SK-N-SH (cell line): Measurements from ENCODE around the gene CD6. TPM values are rescaled to one million over a fixed set of nuclear protein-coding genes. Genes with fewer than 3 reads are reported as not detected.

ENCODE experiments used
- CTCF ChIA-PET: fragments of 300-600, 350-600 bp; formaldehyde crosslinking; extraction: SDS; loops from one replicate; lab custom pipeline; 2021; lab: Yijun Ruan, JAX
- POLR2A ChIA-PET: fragments of 350-600 bp; sonication (Branson Sonifier 250); formaldehyde crosslinking; extraction: SDS; loops from one replicate; lab custom pipeline; 2020; ENCODE audit warnings: antibody characterized with exemption, inconsistent platforms; lab: Yijun Ruan, JAX
- DNase-seq: peaks from one replicate; pipeline ENCODE4 v3.0.0; 2012
- H2AFZ ChIP-seq: fragments of 200-600 bp; sonication (generic); 2 replicates; pipeline ENCODE4 v1.8.1; 2016; ENCODE audit warnings: antibody characterized with exemption, mild to moderate bottlenecking, low read depth
- H3F3A ChIP-seq: fragments of 200-600 bp; sonication (generic); replicated peaks from 2 replicates; pipeline ENCODE3; 2016; ENCODE audit warnings: antibody characterized with exemption, mild to moderate bottlenecking; ENCODE audit not compliant: insufficient read depth
- H3K27ac ChIP-seq, 2 experiments: fragments of 200-500 bp in 1 of 2; fragments of 200-600 bp in 1 of 2; sonication (Bioruptor generic) in 1 of 2; sonication (generic), shearing (Covaris generic) in 1 of 2; 2 replicates each; pipeline versions ENCODE4 v1.5.1 to v1.6.1; 2014 to 2016; ENCODE audit warnings: low read depth in 2 of 2, inconsistent platforms in 1 of 2, low read length in 1 of 2, mild to moderate bottlenecking in 1 of 2, mixed read lengths in 1 of 2
- H3K27me3 ChIP-seq: fragments of 200-600 bp; sonication (generic), shearing (Covaris generic); 2 replicates; pipeline ENCODE4 v1.6.1; 2016; ENCODE audit warnings: mixed run types; ENCODE audit not compliant: insufficient read depth
- H3K36me3 ChIP-seq, 2 experiments: fragments of 200-500 bp in 1 of 2; fragments of 200-600 bp in 1 of 2; sonication (Bioruptor generic) in 1 of 2; sonication (generic) in 1 of 2; replicated peaks in 1 of 2; 2 replicates each; pipeline versions ENCODE3 to v1.5.1; 2014 to 2016; ENCODE audit warnings: low read length in 1 of 2, mild to moderate bottlenecking in 1 of 2; ENCODE audit not compliant: insufficient read depth in 2 of 2, control insufficient read depth in 1 of 2
- H3K4me1 ChIP-seq, 2 experiments: fragments of 200-500 bp in 1 of 2; fragments of 200-600 bp in 1 of 2; sonication (Bioruptor generic) in 1 of 2; sonication (generic), shearing (Covaris generic) in 1 of 2; 2 replicates each; pipeline versions ENCODE4 v1.5.1 to v1.6.1; 2014 to 2016; ENCODE audit warnings: low read depth in 1 of 2, low read length in 1 of 2, mixed run types in 1 of 2; ENCODE audit not compliant: insufficient read depth in 2 of 2, control insufficient read depth in 1 of 2
- H3K4me2 ChIP-seq: fragments of 200-600 bp; sonication (generic), shearing (Covaris generic); 2 replicates; pipeline ENCODE4 v1.6.1; 2017; ENCODE audit warnings: mixed run types
- H3K4me3 ChIP-seq, 2 experiments: fragments of 200-500 bp in 1 of 2; fragments of 200-600 bp in 1 of 2; sonication (Bioruptor generic) in 1 of 2; sonication (generic), shearing (Covaris generic) in 1 of 2; 2 replicates each; pipeline versions ENCODE4 v1.5.1 to v1.8.1; 2014 to 2016; ENCODE audit warnings: low read depth in 2 of 2, inconsistent platforms in 1 of 2, low read length in 1 of 2, mild to moderate bottlenecking in 1 of 2, mixed read lengths in 1 of 2, moderate library complexity in 1 of 2
- H3K79me2 ChIP-seq: fragments of 200-600 bp; sonication (generic); 2 replicates; pipeline ENCODE4 v1.8.1; 2017; ENCODE audit warnings: mild to moderate bottlenecking; ENCODE audit not compliant: insufficient read depth
- H3K9ac ChIP-seq: fragments of 200-600 bp; sonication (generic); 2 replicates; pipeline ENCODE4 v1.6.1; 2017; ENCODE audit warnings: mixed run types
- H3K9me2 ChIP-seq: fragments of 200-600 bp; sonication (generic); 2 replicates; pipeline ENCODE4 v1.6.1; 2017; ENCODE audit warnings: mixed run types
- H3K9me3 ChIP-seq: fragments of 200-600 bp; sonication (generic); 2 replicates; pipeline ENCODE4 v1.6.1; 2017; ENCODE audit warnings: mixed run types, mild to moderate bottlenecking, moderate library complexity
- H4K20me1 ChIP-seq: fragments of 200-600 bp; sonication (generic); 2 replicates; pipeline ENCODE4 v1.6.1; 2017; ENCODE audit warnings: mild to moderate bottlenecking, mixed run types; ENCODE audit not compliant: insufficient read depth
- CHD2 ChIP-seq: fragments of 150-350 bp; IDR thresholded peaks from 2 replicates; pipeline ENCODE4 v1.6.1; 2018; ENCODE audit warnings: low read length; ENCODE audit not compliant: partially characterized antibody
- EP300 ChIP-seq, 2 experiments: IDR thresholded peaks; 2 replicates each; pipeline versions ENCODE4 v1.4.0 to v1.6.1; 2012; ENCODE audit warnings: borderline replicate concordance in 1 of 2, low read depth in 1 of 2, low read length in 1 of 2
- EZH2phosphoT487 ChIP-seq: fragments of 200-600 bp; sonication (generic); IDR thresholded peaks from 2 replicates; pipeline ENCODE4 v1.6.1; 2017; ENCODE audit warnings: low read depth, mixed run types, mild to moderate bottlenecking, antibody characterized with exemption, moderate library complexity, borderline replicate concordance
- FOSL2 ChIP-seq: IDR thresholded peaks from 2 replicates; pipeline ENCODE4 v1.4.0; 2012; ENCODE audit warnings: low read depth, mild to moderate bottlenecking, moderate library complexity, borderline replicate concordance
- FOXJ3 ChIP-seq: sonication (generic); formaldehyde crosslinking; IDR thresholded peaks from 2 replicates; pipeline ENCODE4 v1.5.1; 2020; ENCODE audit warnings: mild to moderate bottlenecking, missing genetic modification reagents
- FOXM1 ChIP-seq: IDR thresholded peaks from 2 replicates; pipeline ENCODE4 v1.4.0; 2012; ENCODE audit warnings: low read depth, mild to moderate bottlenecking
- GABPA ChIP-seq: IDR thresholded peaks from 2 replicates; pipeline ENCODE4 v1.4.0; 2012; ENCODE audit warnings: low read depth, mild to moderate bottlenecking
- IRF3 ChIP-seq: fragments of 150-350 bp; IDR thresholded peaks from 2 replicates; pipeline ENCODE4 v1.6.1; 2016; ENCODE audit warnings: mild to moderate bottlenecking, low read depth, low read length
- JUND ChIP-seq: IDR thresholded peaks from 2 replicates; pipeline ENCODE4 v1.4.0; 2012
- MEF2A ChIP-seq: IDR thresholded peaks from 2 replicates; pipeline ENCODE4 v1.4.0; 2012; ENCODE audit warnings: low read depth, borderline replicate concordance
- MXI1 ChIP-seq: IDR thresholded peaks from 2 replicates; pipeline ENCODE4 v1.6.1; 2012; ENCODE audit warnings: mild to moderate bottlenecking, low read depth, low read length, improper control_type of control experiment
- PBX3 ChIP-seq: IDR thresholded peaks from 2 replicates; pipeline ENCODE4; 2012
- POLR2AphosphoS5 ChIP-seq: IDR thresholded peaks from 2 replicates; pipeline ENCODE4 v1.6.1; 2012; ENCODE audit warnings: low read depth, low read length
- RAD21 ChIP-seq: IDR thresholded peaks from 2 replicates; pipeline ENCODE4 v1.6.1; 2012; ENCODE audit warnings: mild to moderate bottlenecking, low read length
- RCOR1 ChIP-seq: fragments of 150-350 bp; IDR thresholded peaks from 2 replicates; pipeline ENCODE4 v1.6.1; 2017; ENCODE audit warnings: antibody characterized with exemption, low read length
- RXRA ChIP-seq: IDR thresholded peaks from 2 replicates; pipeline ENCODE4 v1.4.0; 2012; ENCODE audit warnings: low read depth, mild to moderate bottlenecking, borderline replicate concordance
- SIN3A ChIP-seq: IDR thresholded peaks from 2 replicates; pipeline ENCODE4 v1.6.1; 2012; ENCODE audit warnings: low read depth, mild to moderate bottlenecking, low read length, moderate library complexity, borderline replicate concordance
- SMC3 ChIP-seq: IDR thresholded peaks from 2 replicates; pipeline ENCODE4 v1.6.1; 2012; ENCODE audit warnings: low read depth, low read length, improper control_type of control experiment
- TCF12 ChIP-seq: IDR thresholded peaks from 2 replicates; pipeline ENCODE4 v1.4.0; 2012
- TEAD4 ChIP-seq: IDR thresholded peaks from 2 replicates; pipeline ENCODE4 v1.4.0; 2012; ENCODE audit warnings: mild to moderate bottlenecking, borderline replicate concordance; ENCODE audit not compliant: insufficient read depth
- USF1 ChIP-seq: IDR thresholded peaks from 2 replicates; pipeline ENCODE4 v1.4.0; 2012; ENCODE audit warnings: low read depth, borderline replicate concordance
- YY1 ChIP-seq: IDR thresholded peaks from 2 replicates; pipeline ENCODE4 v1.4.0; 2012; ENCODE audit warnings: low read depth, mild to moderate bottlenecking
- WGBS: methylation state at CpG from one replicate; pipeline ENCODE4 v1.1.6; 2017; ENCODE audit warnings: low lambda C conversion rate; 5-methylcytosine and 5-hydroxymethylcytosine counted together
- polyA plus RNA-seq, 3 experiments: library from polyadenylated mRNA; depleted of rRNA; stranded (reverse); fragments of >200 nt; gene quantifications; 2 replicates each; pipeline ENCODE4 v1.2.3, GENCODE V29; 2012
- TF ChIP-seq, protein P1 (sequence below): fragments of 150-350 bp; IDR thresholded peaks from 2 replicates; pipeline ENCODE4 v1.6.1; 2017; ENCODE audit warnings: antibody characterized with exemption, low read length, low read depth, borderline replicate concordance

CD6 gene
- polyA plus RNA-seq, 1 of the 3 experiments (the other 2 are of a cell fraction) = not detected

- Histone ChIP-seq H3K4me3 (no peak overlapping the region), H3K9me2 (no peaks in the 10 kb centered on the region), H3K27ac (no peak overlapping the region), H3K36me3 (no peaks in the 10 kb centered on the region), H3K4me2 (no peak overlapping the region), H3K4me1 (peaks cover 4 to 10% of the 10 kb centered on the region in 2 experiments; a peak in 2 of 4 replicates)
- POLR2A ChIA-PET = no interaction called here
- CTCF ChIA-PET = interaction anchor here (1.2 kb wide), 1 partner anchor 31 kb away, joined by 5 read pairs; no protein-coding TSS in a partner anchor
- TF ChIP-seq MXI1 (no peak), FOXM1 (no peak), EZH2phosphoT487 (no peak), POLR2AphosphoS5 (no peak), GABPA (no peak), CHD2 (no peak), SMC3 (no peak), MEF2A (no peak), YY1 (no peak), SIN3A (no peak), FOSL2 (no peak), RCOR1 (no peak), RXRA (no peak), FOXJ3 (CRISPR knock-in tag) (no peak)
- TF ChIP-seq, protein P1, sequence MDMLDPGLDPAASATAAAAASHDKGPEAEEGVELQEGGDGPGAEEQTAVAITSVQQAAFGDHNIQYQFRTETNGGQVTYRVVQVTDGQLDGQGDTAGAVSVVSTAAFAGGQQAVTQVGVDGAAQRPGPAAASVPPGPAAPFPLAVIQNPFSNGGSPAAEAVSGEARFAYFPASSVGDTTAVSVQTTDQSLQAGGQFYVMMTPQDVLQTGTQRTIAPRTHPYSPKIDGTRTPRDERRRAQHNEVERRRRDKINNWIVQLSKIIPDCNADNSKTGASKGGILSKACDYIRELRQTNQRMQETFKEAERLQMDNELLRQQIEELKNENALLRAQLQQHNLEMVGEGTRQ = no peak
- TF ChIP-seq, all 33 proteins: peak for 0
- Histone ChIP-seq H3F3A (no peaks in the 10 kb centered on the region), H3K9me3 (no peaks in the 10 kb centered on the region), H3K9ac (no peak overlapping the region), H3K79me2 (no peaks in the 10 kb centered on the region), H4K20me1 (no peaks in the 10 kb centered on the region), H3K27me3 (peaks cover 5% of the 10 kb centered on the region; the same call in 1 of the 2 replicates), H2AFZ (no peak overlapping the region)
- DNase-seq = no peak
- 63% methylated on average over 10 of the region's 11 CpGs for WGBS
Measured at GRCh38 chr11:61000426-61000825, 28.9 kb downstream of the CD6 start.

DNA sequence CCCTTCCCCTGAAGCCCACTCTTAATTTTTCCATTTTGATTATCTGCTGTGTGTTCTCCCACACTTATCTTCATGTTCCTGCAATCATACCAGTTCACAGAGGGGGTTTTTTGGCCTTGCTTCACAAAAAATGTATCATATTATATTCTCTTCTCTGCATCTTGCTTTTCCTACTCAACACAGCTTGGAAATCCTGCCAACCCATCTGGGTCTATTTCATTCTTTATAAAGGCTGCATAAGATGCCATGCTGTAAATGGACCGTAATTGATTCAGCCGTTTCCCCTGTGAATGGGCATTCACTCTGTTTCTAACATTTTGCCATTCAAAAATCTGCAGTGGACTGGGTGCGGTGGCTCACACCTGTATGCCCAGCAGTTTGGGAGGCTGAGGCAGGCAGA is 30.5 kb downstream of the CD6 start:
- no peaks in the 10 kb centered on the region for H3F3A ChIP-seq
- POLR2A ChIA-PET = no interaction called here
- H4K20me1 ChIP-seq = no peaks in the 10 kb centered on the region
- CTCF ChIA-PET = no interaction called here
- no peaks in the 10 kb centered on the region for H3K9me2 ChIP-seq
- WGBS = 93% methylated on average over 2 of the region's 3 CpGs
- no peak overlapping the region for H3K4me2 ChIP-seq
- H3K27me3 ChIP-seq = peaks cover 14% of the 10 kb centered on the region; the same call in 1 of the 2 replicates
- no peaks in the 10 kb centered on the region for H3K79me2 ChIP-seq
- no peaks in the 10 kb centered on the region for H3K36me3 ChIP-seq
- no peak overlapping the region for H2AFZ ChIP-seq
- no peak overlapping the region for H3K9ac ChIP-seq
- TF ChIP-seq TEAD4 (no peak), EP300 (IDR thresholded peaks at IDR 0.05; ENCODE audit: borderline replicate concordance in 1 of 2, low read depth in 1 of 2, low read length in 1 of 2) (no peak), FOSL2 (no peak), SIN3A (no peak), FOXJ3 (CRISPR knock-in tag) (no peak), IRF3 (no peak), JUND (no peak), MXI1 (no peak), PBX3 (no peak), RAD21 (no peak), RXRA (no peak), SMC3 (no peak), TCF12 (no peak), GABPA (no peak), FOXM1 (no peak), USF1 (no peak), MEF2A (no peak)
- no peak for DNase-seq
- H3K4me3 ChIP-seq = no peak overlapping the region
- no peaks in the 10 kb centered on the region for H3K9me3 ChIP-seq
- peaks cover 4 to 6% of the 10 kb centered on the region in 2 experiments; a peak in 2 of 4 replicates for H3K4me1 ChIP-seq
- H3K27ac ChIP-seq = no peak overlapping the region
